HG02885 (cell line): ENCODE results near the gene EHBP1.

ENCODE experiments used
- ATAC-seq: cut with Tn5 transposase; IDR thresholded peaks from one replicate; pipeline ENCODE4 v1.9.1; 2021; ENCODE audit warnings: mild to moderate bottlenecking; ENCODE audit not compliant: unreplicated experiment, poor library complexity

Gene EHBP1

DNA sequence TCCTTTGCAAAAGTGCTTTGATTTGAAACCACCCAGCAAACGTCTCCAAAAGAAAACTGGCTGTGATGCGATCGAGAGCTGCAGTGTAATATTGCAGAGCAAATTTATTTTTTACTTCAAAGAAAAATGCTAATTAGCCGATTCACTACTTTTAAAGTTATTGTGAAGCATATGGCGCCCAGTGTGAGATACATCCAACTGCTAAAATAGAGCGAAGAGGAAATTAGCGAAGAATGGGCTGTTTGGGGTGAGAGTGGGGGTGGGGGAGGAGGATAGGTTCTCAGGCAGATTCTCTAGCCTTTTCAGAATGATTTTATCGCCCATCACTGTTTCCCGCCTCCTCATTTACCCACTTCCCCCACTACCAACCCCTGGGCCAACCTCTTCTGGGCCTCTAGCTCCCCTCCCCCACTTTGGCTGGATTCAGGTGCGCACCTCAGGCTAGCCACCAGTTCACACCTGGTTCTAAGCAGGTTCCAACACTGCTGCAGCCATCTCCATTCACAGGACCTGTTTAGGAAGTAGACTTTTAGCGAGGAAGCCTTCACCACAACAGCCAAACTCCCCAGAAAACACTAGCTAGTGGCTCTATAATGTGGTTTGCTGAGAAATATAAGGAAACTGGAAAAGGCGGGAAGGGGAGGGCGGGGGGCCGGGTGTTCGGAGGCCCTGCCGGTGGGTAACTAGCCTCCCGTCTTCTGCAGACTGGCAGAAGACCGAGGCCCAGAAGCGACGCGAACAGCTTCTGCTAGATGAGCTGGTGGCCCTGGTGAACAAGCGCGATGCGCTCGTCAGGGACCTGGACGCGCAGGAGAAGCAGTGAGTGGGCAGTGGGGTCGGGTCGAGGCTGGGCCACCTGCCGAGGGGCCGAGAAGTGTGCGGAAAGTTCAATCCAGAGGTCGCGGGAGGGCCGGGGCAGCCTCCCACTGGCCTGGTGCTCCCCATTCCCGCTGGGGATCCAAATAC lies 339.1 kb downstream of the EHBP1 start:
- no peak for ATAC-seq

DNA sequence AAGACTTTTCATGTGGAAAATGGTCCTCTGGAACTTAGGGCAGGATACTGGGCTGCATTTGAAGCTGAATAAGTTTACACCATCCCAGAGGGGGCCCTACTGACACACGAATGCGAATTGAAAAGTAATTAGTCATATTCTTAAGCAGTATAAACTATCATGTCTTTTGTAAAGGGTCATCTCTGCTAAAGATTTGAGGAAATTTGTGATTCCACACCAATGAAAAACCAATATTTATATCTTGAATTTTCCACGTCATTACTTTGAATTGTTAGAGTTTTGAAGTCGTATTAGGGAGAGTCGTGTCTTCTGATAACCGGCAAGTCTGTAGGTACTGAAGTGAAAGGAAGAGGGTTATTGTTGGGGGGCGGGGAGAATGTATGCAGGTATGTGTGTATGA lies 341.0 kb downstream of the EHBP1 start:
- no peak for ATAC-seq

DNA sequence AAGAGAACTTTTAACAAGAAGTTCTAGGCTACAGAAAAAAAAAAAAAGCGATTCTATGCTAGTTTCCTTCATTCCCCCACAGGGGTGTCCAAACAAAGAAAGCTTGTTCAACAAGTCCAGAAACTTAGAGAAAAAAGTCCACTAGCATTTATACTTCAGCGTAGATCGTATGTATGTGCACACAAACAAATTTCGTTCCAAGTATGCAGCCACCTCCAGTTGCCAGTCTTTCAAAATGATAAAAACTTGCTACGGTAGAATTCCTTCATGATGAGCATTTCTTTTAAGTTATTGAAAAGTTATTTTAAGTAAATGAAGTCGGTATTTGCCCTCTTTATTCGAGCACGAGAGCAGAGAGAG lies 341.4 kb downstream of the EHBP1 start:
- no peak for ATAC-seq

DNA sequence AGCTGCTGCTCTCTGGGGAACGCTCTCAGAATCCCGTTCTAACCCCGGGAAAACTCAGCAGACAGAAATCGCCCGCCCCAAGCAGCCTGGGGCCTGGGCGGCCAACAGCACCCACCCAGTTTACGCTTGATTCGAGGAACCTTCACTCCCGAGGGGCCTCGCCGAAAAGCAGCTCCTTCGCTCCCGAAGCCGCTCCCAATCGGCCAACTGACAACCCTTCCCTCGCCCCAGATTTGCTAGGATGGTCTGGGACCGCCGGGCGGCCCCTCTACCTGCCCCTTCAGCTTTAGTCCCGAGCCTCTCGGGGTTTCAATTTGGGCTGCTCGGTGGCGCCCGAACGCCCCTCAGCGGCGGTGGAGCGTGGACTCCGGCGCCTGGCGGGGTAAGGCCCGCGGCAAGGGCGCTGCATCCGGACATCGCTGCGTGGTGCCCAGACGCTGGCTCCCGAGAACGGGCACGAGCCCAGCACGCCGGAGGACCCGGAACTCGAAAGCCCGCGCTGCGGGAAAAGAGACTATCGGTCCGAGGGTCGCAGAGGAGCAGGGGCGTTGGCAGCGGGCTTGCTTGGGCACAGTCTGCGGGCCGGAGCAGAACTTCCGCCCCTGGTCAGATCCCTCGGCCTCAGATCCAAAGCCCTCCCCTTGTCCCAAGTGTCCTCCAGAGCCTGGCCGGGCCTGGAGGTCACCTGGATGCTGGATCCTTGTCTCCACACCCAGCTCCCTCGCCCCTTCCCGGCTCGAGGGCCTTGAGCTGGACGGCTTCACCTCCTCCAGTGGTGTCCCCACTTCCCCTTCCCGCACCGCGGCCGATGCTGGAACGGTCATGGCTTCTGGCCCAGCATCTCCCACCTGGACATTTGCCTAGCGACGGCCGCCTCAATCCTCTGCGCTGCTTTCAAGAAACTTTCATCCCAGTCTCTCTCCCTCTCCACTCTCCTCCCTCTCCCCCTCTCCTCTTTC lies 342.1 kb downstream of the EHBP1 start:
- no peak for ATAC-seq

DNA sequence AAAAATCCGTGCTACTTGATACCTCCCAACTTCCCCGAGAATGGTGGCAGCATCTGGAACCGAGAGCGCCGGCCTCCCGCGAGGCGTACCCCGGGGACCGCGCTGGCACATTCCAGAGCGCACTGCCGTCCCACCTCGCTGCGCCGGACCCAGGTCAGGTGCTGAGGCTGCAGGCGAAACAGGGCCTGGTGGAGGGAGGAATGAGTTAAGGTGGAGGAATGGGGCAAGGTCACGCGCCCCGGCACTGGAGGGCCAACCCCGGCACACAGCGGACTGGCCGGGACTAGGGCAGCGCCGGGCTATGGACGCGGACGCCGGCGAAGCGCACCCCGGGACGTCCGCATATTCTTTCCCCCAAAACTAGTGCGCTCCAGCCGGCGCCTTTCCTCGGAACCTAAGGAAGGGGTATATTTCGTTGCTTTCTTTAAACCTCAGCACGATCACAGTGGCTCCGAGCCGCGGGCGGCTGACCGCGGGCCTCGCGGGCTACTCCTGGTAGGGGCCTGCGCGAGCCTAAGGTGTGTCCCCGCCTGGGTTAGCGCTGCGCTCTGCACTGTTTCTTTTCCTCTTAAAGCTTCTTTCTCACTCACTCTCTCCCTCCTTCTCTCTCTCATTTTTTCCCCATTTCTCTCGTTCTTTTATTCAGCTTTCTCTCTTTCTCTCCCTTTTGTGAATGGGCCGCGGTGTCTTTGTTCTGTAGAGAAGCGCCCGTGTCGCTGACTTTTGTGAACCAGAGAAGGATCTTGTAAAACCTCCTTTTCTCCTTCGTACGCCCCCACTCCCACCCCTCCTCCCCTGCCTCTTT lies 343.1 kb downstream of the EHBP1 start:
- ATAC-seq: no peak

DNA sequence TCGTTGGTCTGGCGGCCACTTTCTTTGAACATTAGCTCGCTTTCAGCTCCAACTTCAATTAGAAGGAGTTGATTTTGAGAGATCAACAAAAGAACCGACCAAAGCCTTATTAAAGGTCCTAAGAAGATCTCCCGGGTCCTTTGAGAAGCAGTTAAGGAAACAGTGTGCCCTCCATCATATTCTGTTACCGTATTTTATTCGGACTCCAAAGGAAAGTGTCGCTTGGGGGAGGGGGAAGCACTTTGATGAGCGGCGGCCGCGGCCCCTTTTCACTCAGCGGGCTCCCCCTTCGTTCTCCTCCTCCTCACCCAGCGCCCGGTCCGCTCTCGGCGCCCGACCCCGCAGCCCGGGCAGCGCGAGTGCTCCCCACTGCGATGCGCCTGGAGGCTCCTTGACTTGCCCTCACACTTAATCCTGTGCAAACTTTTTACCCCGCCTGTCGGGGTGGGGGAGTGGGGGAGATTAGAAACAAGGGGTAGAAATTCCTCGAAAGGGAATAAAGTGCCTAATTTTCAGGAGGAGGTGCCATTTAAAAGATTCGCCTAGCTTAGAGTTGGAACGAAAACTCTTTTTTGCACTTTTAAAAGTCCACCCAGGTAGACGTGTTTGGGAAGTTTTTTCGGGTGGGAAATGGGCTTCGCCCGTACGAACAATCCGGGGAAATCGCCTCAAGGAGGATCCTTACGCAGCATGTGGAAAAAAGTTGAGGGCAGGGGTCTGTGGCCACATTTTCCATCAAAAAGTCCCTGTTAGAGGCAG lies 343.9 kb downstream of the EHBP1 start:
- no peak for ATAC-seq

- no peak for ATAC-seq
Measured at GRCh38 chr2:63049970-63050333, 344.4 kb downstream of the EHBP1 start.

DNA sequence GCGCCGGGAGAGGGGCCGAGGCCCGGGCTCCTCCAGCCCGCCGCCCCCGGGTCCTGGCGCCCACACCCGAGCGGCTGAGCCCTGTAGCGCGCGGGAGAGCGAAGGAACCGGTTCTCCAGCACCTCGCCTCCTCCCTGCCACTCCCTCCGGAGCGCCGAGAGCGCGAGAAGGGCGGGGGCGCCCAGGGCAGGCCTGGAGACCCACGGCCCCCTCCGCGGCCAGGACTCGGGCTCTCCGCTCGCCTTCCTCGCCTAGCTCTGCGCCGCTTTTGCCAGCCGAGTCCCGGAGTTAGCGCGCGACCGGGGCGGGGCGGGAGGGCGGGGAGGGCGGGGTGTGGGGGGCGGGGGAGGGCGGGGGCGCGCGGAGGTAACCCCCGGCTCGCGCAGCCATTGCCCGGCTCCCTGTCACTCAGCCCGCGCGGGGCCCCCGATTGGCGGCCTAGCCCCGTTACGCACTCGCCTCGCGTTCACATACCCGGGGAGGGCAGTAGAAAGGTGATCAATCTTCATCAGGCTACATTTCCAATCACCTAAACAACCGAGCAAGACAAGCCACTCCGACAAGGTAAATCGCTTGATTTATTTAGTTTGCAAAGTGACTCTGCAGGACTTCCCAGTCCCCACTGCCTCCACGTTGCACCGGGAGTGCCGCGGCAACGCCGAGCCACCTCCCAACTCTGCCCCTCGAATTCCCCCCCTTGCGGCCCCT lies 345.0 kb downstream of the EHBP1 start, which contains the start of gene OTX1:
Gene OTX1 (plus strand): TSS at position 497 of the 708 bp plus-strand sequence. CDS start 2,161 bp downstream, outside the sequence.
- ATAC-seq: peak; percentile 87

GRCh38 chr2:63051042-63051794 lies 345.7 kb downstream of the EHBP1 start:
- ATAC-seq: no peak

- ATAC-seq: no peak
Measured at GRCh38 chr2:63051795-63052333, 346.4 kb downstream of the EHBP1 start.

- no peak for ATAC-seq
Measured at GRCh38 chr2:63052411-63053080, 347.0 kb downstream of the EHBP1 start.

DNA sequence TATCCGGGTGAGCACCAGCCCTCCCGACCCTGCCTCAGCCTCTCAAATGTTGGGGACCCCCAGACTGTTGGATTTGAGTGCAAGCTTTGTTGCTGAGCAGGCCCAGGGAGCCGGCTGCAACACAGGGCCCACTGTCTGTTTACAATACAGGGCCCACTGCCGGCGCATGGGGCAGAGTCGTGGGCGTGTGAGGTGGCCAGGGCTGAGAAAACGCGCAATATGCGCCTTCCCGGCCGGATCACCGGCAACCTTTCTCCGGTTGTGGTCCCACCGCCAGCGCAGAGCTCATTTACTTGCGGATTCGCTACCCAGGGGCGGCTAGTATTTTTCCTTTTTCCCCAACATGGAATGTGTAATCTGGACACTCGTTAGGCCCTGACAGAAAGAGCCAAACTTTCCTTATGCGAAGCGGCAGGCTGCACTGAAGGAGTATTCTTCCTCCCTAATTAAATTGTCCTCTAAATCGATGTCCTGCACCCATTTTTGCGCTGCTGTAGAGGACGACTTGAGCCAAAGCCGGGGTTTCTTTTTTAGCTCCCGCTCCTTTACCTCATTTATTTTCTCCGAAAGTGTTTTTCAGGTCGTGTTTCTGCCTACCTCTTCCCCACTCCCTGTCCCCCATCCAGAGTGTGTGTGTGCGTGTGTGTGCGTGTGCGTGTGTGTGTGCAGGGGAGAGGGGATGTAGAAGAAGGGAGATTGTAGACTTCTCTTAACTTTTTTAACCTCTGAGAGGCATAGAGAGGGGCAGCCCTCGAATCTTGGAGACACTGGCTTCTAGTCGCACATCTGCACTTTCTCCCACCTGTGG lies 347.8 kb downstream of the EHBP1 start:
- ATAC-seq: no peak

DNA sequence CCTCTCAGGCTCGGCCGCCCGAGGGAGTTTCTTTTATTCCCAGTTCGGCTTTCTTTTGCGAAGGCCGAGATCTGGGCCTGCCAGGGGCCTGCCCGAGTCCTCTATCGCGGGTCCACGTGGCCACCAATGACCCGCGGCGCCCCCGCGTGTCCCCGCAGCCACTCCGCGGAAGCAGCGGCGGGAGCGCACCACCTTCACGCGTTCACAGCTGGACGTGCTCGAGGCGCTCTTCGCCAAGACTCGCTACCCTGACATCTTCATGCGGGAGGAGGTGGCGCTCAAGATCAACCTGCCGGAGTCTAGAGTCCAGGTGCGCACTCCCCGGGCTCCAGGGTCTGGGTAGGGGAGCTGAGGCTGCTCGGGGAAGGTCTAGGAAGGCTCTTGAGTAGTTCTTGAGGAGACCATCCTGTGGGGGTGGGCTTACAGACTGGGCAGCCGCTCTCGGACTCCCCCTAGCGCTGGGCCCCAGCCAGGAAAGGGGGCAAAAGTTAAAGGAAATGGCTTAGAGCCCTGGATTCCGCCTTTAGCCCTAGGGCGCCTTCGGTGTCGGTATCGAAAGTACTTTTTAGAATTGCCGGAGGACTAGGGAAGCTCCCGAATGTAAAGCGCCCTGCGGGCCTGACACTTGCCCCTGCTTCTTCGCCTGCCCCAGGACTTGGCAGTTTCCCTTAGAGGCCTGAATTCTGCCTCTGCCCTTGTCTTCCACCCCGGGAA lies 348.5 kb downstream of the EHBP1 start:
- ATAC-seq: no peak

DNA sequence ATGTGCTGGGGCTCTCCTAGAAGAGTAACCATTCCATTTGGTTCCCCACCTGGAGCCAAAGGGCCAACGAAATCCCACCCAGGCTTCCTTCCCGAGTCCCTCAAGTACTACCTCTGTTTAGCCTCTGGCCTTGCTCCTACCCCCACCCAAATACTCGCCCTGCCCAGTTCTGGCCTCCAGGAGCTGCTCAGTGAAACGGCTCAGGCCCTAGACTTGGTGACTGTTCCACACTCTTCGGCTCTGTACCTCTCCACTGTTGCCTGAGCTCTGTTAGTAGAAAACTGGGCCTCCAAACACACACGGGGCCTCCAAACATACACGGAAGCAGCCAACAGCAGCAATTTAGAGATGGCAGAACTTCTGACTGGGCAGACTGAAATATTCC lies 349.3 kb downstream of the EHBP1 start:
- ATAC-seq: no peak

- ATAC-seq: no peak
Measured at GRCh38 chr2:63055226-63056106, 350.0 kb downstream of the EHBP1 start.
